Measurements from ENCODE around the gene DPP9. TPM values are rescaled to one million over a fixed set of nuclear protein-coding genes. Genes with fewer than 3 reads are reported as not detected.
A peak's percentile ranks its signal among the peaks of the same experiment; 100 is the strongest.

The DPP9 gene
- total RNA-seq, 1 donor from 2014 or later: 44.7 TPM

DNA sequence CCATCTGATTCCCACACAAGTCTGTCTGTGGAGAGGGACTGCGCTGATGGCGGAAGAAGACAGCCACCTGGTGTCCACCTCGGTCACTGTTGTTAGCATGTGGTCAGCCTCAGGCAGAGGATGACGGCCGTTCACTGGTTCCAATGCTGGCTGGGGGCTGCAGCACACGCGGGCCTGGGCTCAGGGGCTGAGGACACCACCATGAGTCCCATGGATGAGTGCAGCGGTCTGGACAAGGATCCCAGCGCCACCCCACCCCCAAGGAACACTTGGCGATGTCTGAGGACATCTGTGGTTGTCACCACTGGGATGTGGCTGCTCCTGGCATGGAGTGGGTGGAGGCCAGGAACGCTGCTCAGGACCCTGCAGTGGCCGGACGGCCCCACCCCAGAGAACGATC lies 10.9 kb downstream of the DPP9 start:
- peak; percentile 94 for DNase-seq (ENCODE audit: low read depth)

DNA sequence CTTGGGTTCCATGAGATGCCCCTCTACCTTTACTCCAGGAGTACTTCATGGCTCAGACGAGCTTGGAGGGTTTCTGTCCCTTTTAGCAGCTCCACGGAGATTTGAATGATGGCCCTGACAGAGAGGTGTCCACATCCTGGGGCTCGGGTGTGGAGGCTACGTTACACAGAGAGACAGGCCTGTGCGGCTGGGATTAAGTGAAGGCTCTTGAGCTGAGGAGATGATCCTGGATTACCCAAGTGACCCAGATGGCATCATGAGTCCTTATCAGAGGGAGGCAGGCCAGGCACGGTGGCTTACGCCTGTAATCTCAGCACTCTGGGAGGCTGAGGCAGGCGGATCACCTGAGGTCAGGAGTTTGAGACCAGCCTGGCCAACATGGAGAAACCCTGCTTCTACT lies 12.4 kb downstream of the DPP9 start:
- DNase-seq (ENCODE audit: low read depth): no peak

- DNase-seq (ENCODE audit: low read depth): peak; percentile 25
Measured at GRCh38 chr19:4710281-4710600, 13.4 kb downstream of the DPP9 start.

DNA sequence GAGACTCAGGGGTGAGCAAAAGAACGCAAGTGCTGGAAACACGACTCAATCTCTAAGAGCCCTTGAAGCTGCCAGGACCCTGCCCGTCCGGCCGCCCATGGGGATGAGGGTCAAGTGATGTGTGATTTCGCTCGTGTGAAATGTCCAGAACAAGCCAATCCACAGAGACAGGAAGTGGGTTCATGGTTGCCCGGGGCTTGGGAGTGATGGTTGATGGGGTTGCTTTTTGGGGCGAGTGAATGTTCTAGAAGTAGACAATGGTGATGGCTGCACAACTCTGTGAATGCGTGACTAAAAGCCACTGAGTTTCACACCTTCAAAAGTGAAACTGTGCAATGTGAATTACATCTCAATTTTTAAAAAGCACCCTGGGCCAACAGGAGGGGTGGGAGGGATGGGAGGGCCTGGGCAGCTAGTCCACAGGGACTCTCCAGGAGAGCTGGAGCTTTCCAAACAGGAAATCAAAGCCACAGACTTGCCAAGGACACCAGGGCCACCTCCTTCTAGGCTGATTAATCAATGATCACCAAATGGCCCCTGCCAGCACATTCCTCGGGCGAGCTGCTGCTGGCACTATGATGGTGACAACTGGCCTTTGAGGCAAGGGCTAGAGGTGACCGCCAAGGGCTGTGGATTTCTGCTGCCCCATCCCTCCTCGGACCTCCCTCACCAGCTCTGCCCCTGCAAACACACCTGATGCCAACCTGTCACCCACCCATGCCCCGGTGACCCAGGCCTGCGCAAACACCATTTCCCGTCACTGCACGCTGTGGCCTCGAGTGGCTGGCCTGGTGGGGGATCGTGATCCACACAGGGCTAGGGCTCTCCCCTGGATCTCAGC lies 14.0 kb downstream of the DPP9 start:
- DNase-seq (ENCODE audit: low read depth): peak; percentile 67

- DNase-seq (ENCODE audit: low read depth): peak; percentile 87
Measured at GRCh38 chr19:4707956-4708650, 15.5 kb downstream of the DPP9 start.

- DNase-seq (ENCODE audit: low read depth): no peak
Measured at GRCh38 chr19:4707322-4707721, 16.3 kb downstream of the DPP9 start.

- no peak for DNase-seq (ENCODE audit: low read depth)
Measured at GRCh38 chr19:4705413-4706131, 18.1 kb downstream of the DPP9 start.

DNA sequence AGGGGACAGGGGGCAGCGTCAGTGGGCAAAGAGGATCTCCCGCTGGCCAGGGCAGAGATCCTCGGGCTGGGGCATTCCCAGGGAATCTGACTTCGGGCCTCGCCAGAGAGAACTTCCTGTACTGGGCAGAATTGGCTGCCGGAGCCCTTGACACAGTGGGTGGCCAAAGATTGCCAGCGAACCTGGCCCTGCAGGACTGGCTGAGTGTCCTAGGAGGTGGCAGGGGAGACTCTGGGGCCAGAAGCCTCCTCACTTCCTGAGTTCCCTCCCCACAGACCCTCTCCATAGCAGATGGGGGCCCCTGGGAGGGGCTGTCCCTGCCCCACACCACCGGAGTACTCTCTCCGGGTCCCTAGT lies 19.3 kb downstream of the DPP9 start:
- no peak for DNase-seq (ENCODE audit: low read depth)

DNA sequence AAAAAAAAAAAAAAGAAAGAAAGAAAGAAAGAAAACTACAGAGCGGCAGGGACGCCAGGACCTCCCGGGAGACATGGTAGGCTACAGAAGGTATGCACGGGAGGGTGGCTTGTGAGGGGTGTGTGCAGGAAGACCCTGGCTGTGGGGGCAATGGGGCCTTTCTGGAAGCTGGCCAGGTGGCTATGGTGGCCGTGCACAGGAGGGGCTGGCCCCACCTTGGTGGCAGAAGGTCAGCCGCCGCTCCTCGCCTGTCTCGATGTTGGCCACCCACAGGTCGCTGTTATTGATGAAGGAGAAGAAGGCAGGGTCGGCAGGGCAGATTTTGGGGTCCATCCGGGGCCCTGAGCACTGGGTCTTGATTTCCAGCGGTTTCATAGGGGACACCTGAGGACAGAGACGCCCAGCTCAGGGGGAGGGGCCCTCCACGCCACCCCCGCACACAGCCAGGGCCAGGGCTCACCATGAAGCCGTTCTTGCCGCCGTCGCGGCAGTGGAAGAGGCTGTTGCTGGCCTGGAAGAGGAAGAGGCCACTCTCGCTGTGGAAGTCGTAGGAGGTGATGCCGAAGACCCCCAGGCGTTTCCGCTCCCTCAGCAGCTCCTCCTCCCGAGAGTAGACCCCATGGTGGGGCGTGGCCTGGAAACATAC lies 19.8 kb downstream of the DPP9 start:
- DNase-seq (ENCODE audit: low read depth): no peak

DNA sequence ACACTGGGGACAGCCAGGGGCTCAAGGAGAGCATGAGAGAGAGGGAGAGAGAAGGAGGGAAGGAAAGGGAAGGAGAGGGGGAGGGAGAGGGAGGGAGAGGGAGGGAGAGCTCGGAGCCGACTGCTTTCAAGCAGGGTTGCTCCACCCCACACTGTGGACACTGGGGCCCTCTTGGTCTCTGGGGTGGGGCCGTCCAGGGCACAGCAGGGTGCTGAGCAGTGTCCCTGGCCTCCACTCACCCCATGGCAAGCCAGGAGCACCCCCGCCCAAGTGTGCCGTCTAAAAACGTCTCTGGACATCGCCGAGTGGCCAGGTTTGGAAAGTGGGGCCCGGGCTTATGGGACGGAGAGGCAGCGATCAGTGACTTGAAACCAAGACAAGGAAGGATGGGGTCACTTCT lies 20.9 kb downstream of the DPP9 start:
- no peak for DNase-seq (ENCODE audit: low read depth)

GRCh38 chr19:4701557-4701956 lies 22.1 kb downstream of the DPP9 start:
- no peak for DNase-seq (ENCODE audit: low read depth)

DNA sequence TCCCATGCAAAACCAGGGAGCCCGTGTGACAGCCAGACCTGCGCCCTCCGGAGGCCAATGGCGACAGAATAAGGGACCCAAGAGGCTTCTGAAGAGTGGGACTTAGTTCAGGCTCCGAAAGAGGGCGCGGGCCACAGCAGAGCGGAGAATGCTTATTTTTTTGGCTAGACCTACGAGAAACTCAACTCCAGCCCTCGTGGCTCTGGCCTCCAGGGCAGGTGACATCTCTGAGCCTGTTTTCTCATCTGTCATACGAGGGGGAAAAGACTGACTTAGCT lies 23.0 kb downstream of the DPP9 start:
- no peak for DNase-seq (ENCODE audit: low read depth)

GRCh38 chr19:4699826-4700692 lies 23.6 kb downstream of the DPP9 start:
- DNase-seq (ENCODE audit: low read depth): no peak

DNA sequence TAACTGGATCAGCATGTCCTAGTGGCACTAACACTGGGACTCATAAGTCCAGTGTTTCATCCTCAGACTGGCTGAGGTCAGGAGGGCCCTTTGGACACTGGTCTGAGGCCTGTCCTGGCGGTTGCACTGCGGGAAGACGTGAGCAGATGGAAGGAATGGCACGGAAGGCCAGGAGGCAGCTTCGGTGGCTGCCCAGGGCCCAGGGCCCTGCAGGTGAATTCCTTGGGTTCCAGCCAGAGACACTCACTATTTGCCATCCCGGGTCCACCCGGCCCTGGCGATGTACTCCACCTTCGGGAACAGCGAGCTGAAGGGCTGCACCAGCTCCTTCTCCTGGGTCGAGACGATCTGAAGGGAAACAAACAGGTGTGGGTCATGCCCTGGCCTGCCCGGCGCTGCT lies 26.3 kb downstream of the DPP9 start:
- DNase-seq (ENCODE audit: low read depth): no peak

DNA sequence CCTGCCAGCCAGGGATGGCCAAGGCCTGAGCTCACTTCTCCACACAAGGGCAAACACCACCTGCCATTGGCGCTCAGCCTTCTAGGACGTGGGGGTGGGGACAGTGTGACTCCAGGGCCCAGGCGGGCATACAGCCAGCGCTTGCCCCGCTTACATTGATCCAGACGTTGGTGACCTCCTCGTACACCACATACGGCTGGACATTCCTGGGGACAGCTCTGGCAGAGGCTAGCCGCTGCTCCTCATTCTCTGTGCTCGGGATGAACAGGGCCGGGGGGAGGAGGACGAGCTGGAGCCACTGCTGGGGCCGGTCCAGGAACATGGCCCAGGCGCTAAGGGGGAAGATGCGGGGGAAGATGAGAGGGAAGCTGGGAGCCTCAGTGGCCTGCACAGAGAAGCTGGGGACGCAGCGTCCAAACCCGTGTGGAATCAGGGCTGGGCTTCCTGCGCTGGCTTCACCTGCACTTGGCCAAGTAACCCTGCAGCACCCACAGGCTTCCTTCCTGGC lies 28.4 kb downstream of the DPP9 start:
- peak; percentile 82 for DNase-seq (ENCODE audit: low read depth)

DNA sequence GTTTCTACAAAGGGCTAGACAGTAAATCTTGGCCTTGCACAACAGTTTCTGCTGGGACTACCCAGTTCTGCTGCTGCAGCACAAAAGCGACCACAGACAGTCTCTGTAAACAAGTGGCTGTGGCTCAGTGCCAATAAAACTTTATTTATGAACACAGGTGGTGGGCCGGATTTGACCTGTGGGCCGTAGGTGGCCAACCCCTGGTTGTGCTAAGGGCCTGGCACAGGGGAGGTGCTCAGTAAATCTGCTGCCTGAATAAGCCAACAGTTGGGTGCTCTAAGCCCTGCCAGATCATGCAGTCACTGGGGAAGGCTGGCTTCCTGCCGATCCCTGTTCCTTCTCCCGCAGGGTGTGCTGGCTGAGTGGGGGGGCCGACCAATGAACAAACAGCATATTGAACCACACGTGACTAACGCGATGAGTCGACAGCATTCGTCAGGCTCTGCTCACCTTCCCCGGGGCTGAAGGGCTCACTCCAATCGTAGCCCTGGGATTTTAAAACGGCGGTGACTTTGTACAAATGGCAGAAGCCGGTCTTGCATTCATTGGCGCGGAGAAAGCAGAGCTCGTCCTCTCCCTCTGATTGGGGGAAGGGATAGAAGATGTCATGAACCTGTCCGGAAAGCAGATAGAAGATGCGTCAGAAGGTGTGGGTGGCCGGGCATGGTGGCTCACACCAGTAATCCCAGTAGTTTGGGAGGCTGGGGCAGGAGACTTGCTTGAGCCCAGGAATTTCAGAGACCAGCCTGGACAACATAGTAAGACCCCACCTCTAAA lies 29.2 kb downstream of the DPP9 start:
- peak; percentile 98 for DNase-seq (ENCODE audit: low read depth)

- DNase-seq (ENCODE audit: low read depth): no peak
Measured at GRCh38 chr19:4693471-4694121, 30.0 kb downstream of the DPP9 start.

DNA sequence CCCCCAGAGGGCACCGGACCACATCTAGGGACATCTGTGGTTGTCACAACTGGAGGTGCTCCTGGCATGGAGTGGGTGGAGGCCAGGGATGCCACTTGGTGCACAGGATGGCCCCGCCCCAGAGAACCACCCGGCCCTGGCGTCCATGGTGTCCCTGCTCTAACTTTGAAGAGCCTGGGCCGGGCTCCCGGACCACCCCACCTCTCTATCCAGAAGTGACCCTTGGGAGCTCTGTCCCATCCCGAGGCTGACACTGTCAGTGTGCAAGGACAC lies 30.6 kb downstream of the DPP9 start:
- no peak for DNase-seq (ENCODE audit: low read depth)

DNA sequence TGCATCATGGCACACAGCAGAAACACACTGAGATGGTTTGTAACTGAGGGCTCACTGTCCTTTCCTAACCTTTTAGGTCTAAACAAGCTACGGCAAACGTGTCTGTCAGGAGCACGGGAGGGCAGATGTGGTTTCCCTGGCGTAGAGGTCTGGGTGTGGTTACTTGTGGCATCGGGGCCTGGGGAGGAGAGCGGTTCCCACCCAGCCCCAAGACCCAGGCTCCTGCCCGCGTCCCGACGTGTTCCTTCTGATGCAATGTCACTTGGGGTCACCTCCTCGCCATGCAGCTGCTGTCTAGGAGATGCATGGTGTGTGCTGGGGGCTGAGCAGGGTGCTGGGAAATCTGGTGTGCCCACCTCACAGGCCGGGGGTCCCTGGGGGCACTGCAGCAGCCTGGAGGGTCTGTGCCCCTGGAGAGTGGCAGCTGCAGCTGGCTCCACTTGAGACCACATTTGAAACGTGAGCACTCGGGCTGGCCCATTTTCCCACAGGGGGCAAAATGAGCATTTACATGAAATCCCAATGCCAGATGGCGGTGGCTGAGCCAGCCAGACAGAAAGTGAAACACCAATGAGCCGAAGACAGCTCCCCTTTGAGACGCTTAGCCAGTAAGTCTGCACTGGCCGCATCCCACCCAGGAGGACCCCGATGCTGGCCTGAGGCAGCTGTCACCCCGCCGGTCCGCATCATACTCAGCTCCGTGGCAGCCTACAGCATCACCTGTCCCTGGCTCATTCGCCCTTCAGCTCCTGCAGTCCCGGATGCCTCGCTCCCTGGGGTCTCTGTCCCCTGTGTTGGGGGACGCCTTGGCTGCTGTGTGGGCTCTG lies 31.2 kb downstream of the DPP9 start:
- peak; percentile 71 for DNase-seq (ENCODE audit: low read depth)

All from myocyte (in vitro differentiated cells).